A549 (cell line): ENCODE measurements around the gene F8.

Source experiments
- BCL3 ChIP-seq: fragments of >200 bp; sonication (Bioruptor Twin); formaldehyde crosslinking; IDR thresholded peaks from 3 replicates; pipeline ENCODE4 v1.6.1; 2016
- CEBPB ChIP-seq, 2 experiments: fragments of >200 bp in 1 of 2; sonication (Bioruptor Twin) in 1 of 2; formaldehyde crosslinking in 1 of 2; IDR thresholded peaks; 2 replicates each; pipeline ENCODE4 v1.6.1; 2012 to 2016
- CHD2 ChIP-seq: fragments of 150-350 bp; IDR thresholded peaks from 2 replicates; pipeline ENCODE4 v1.6.1; 2014; ENCODE audit warnings: low read length; ENCODE audit not compliant: partially characterized antibody
- CTCF ChIP-seq: fragments of >200 bp; sonication (Bioruptor Twin); formaldehyde crosslinking; IDR thresholded peaks from 3 replicates; pipeline ENCODE4 v1.5.1; 2016
- EP300 ChIP-seq, 2 experiments: fragments of >200 bp; sonication (Bioruptor Twin); formaldehyde crosslinking; IDR thresholded peaks; 2 replicates in 1 of 2; 3 replicates in 1 of 2; pipeline ENCODE4 v1.6.1; 2016 to 2017
- MYC ChIP-seq: IDR thresholded peaks from 2 replicates; pipeline ENCODE4 v1.6.1; 2012; ENCODE audit warnings: mild to moderate bottlenecking, inconsistent platforms, low read length, improper control_type of control experiment, borderline replicate concordance
- PBX3 ChIP-seq: IDR thresholded peaks from 2 replicates; pipeline ENCODE4 v1.6.1; 2012
- POLR2A ChIP-seq: IDR thresholded peaks from 2 replicates; pipeline ENCODE4 v1.6.1; 2012; ENCODE audit warnings: mild to moderate bottlenecking, low read length
- REST ChIP-seq: fragments of 200-600 bp; sonication (generic); IDR thresholded peaks from 2 replicates; pipeline ENCODE4 v1.6.1; 2016; ENCODE audit warnings: antibody characterized with exemption, mild to moderate bottlenecking, moderate library complexity
- SREBF2 ChIP-seq: fragments of 450-650 bp; IDR thresholded peaks from 2 replicates; pipeline ENCODE4 v1.6.1; 2014; ENCODE audit warnings: mild to moderate bottlenecking, moderate library complexity

- no peak for TF ChIP-seq POLR2A
- TF ChIP-seq CEBPB (IDR thresholded peaks at IDR 0.05), result no peak
- TF ChIP-seq CTCF, result no peak
- TF ChIP-seq MYC, result no peak
- TF ChIP-seq BCL3, result no peak
- no peak for TF ChIP-seq CHD2
- no peak for TF ChIP-seq SREBF2
- no peak for TF ChIP-seq PBX3
- no peak for TF ChIP-seq EP300 (IDR thresholded peaks at IDR 0.05)
- no peak for TF ChIP-seq REST
Observed at GRCh38 chrX:154805696-154806091, 216.8 kb downstream of the F8 start.
